Lower leg skin (tissue), 3 donors: ENCODE results near the gene KCNG2.

Experiments used
- POLR2A ChIP-seq, 2 donors: fragments of 450-650 bp; IDR thresholded peaks; one replicate each; pipeline ENCODE4 v1.6.1; 2016 to 2017; ENCODE audit warnings: antibody characterized with exemption in 2 of 2, mild to moderate bottlenecking in 1 of 2, moderate library complexity in 1 of 2
- TF ChIP-seq, protein P1 (sequence below), 3 donors: fragments of 450-650 bp; IDR thresholded peaks; one replicate each; pipeline ENCODE4 v1.5.1; 2016; ENCODE audit warnings: antibody characterized with exemption in 3 of 3, mild to moderate bottlenecking in 3 of 3, moderate library complexity in 2 of 3

DNA sequence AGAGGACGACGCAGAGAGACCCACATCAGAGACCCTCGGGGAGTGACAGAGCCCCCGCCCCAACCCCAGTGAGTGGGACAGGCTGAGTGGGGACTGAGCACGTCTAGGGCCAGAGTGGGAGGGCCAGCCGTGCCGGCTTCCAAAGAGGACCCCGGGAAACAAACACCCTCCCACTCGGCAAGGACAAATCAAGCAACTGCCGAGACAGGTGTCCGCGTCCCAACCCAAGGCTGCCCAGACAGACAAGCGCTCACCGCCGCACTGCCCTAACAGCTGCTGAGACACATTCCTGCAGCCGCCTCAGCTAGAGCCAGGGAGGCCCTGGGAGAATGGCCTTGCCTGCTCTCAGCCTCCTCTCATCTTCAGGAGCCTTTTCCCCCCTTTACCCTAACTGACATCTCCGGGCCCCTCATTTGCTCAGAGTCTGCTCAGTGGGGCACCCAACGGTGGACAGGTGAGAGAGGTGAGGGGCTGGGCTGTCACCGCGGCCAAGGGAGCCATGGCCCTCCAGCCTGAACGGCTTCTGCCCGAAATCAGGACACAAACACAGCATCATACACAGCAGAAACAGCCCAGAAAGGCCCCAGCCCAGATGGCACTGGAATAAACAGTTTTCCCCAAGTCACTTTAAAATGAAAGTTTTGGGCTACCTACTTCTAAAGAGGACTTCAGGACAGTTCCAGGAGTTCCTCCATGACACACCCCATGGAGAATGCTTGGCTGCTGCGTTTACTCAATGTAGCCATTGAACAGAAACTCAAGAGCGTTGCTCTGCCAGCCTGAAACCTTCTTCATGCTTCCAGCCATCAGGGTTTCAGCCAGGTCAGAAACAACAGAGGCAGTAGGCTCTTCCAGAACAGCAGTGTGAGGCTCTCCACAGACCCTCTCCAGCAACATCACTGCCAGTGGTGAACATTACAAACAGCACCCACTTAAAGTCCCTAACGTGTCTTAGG lies 130.1 kb downstream of the KCNG2 start:
- TF ChIP-seq, protein P1, sequence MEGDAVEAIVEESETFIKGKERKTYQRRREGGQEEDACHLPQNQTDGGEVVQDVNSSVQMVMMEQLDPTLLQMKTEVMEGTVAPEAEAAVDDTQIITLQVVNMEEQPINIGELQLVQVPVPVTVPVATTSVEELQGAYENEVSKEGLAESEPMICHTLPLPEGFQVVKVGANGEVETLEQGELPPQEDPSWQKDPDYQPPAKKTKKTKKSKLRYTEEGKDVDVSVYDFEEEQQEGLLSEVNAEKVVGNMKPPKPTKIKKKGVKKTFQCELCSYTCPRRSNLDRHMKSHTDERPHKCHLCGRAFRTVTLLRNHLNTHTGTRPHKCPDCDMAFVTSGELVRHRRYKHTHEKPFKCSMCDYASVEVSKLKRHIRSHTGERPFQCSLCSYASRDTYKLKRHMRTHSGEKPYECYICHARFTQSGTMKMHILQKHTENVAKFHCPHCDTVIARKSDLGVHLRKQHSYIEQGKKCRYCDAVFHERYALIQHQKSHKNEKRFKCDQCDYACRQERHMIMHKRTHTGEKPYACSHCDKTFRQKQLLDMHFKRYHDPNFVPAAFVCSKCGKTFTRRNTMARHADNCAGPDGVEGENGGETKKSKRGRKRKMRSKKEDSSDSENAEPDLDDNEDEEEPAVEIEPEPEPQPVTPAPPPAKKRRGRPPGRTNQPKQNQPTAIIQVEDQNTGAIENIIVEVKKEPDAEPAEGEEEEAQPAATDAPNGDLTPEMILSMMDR (IDR thresholded peaks at IDR 0.05): no peak
- TF ChIP-seq POLR2A (IDR thresholded peaks at IDR 0.05): no peak
